Lung (tissue), 12 donors: Measurements from ENCODE around the gene DMPK. TPM values are rescaled to one million over a fixed set of nuclear protein-coding genes. Genes with fewer than 3 reads are reported as not detected.

Source experiments
- ATAC-seq: fragments of 200-7000 bp; cut with Tn5 transposase; one replicate; pipeline ENCODE4 v1.9.1; 2020; ENCODE audit warnings: moderate number of reproducible peaks; ENCODE audit not compliant: insufficient read depth, low FRiP score
- DNase-seq, 3 donors: peaks; one replicate each; pipeline ENCODE4 v3.0.0-alpha.2; 2013 to 2017
- H3K27ac ChIP-seq, 2 donors: one replicate each; pipeline ENCODE4 v1.5.1; 2013; ENCODE audit warnings: mild to moderate bottlenecking in 2 of 2, moderate library complexity in 2 of 2, control low read depth in 1 of 2, inconsistent platforms in 1 of 2, low read depth in 1 of 2, low read length in 1 of 2
- H3K27me3 ChIP-seq, 3 donors: one replicate each; pipeline ENCODE4 v1.5.1; 2013; ENCODE audit warnings: low read length in 2 of 3; ENCODE audit not compliant: control insufficient read depth in 3 of 3, insufficient read depth in 3 of 3
- H3K36me3 ChIP-seq, 4 donors: one replicate each; pipeline ENCODE4 v1.5.1; 2013; ENCODE audit warnings: low read length in 4 of 4, mild to moderate bottlenecking in 1 of 4, moderate library complexity in 1 of 4; ENCODE audit not compliant: control insufficient read depth in 4 of 4, insufficient read depth in 4 of 4
- H3K4me1 ChIP-seq, 5 donors: one replicate each; pipeline ENCODE4 v1.5.1; 2013; ENCODE audit warnings: low read length in 5 of 5, mild to moderate bottlenecking in 2 of 5, moderate library complexity in 1 of 5; ENCODE audit not compliant: control insufficient read depth in 5 of 5, insufficient read depth in 5 of 5
- H3K4me3 ChIP-seq: one replicate; pipeline ENCODE4 v1.5.1; 2013; ENCODE audit warnings: mild to moderate bottlenecking, control low read depth, moderate library complexity
- H3K9ac ChIP-seq, 2 donors: one replicate each; pipeline ENCODE4 v1.5.1; 2013; ENCODE audit warnings: low read length in 2 of 2, control low read depth in 1 of 2; ENCODE audit not compliant: insufficient read depth in 1 of 2
- H3K9me3 ChIP-seq, 4 donors: one replicate each; pipeline ENCODE4 v1.5.1; 2013; ENCODE audit warnings: low read length in 3 of 4, mild to moderate bottlenecking in 1 of 4, moderate library complexity in 1 of 4; ENCODE audit not compliant: control insufficient read depth in 4 of 4, insufficient read depth in 3 of 4
- CTCF ChIP-seq: IDR thresholded peaks from 2 replicates; pipeline ENCODE4 v1.5.1; 2012; ENCODE audit warnings: mild to moderate bottlenecking; ENCODE audit errors: control extremely low read depth, extremely low read depth
- WGBS, 2 donors: extraction: QIAGEN DNeasy Blood & Tissue Kit; methylation state at CpG; one replicate each; pipeline ENCODE4 v1.1.7; 2013; 5-methylcytosine and 5-hydroxymethylcytosine counted together
- polyA plus RNA-seq, 2 donors: library from polyadenylated mRNA; stranded (reverse); fragments of 200-250 nt; gene quantifications; one replicate each; pipeline ENCODE4 v1.2.1, GENCODE V29; 2013
- total RNA-seq, 2 donors: library from RNA; depleted of rRNA in 1 of 2; stranded (reverse); fragments of >200 nt in 1 of 2; gene quantifications; one replicate each; pipeline ENCODE4 v1.2.1, GENCODE V29; 2014 to 2021
- donor health status: control.
- donor health status: control.
- donor health status: Bipolar disorder and iron deficiency.
- donor health status: healthy.
- donor health status: DM: yes; HTN: yes; CAD: no.

DMPK gene
- total and polyA plus RNA-seq, 4 donors = 32.4 to 70.4 (median 40.4) TPM

DNA sequence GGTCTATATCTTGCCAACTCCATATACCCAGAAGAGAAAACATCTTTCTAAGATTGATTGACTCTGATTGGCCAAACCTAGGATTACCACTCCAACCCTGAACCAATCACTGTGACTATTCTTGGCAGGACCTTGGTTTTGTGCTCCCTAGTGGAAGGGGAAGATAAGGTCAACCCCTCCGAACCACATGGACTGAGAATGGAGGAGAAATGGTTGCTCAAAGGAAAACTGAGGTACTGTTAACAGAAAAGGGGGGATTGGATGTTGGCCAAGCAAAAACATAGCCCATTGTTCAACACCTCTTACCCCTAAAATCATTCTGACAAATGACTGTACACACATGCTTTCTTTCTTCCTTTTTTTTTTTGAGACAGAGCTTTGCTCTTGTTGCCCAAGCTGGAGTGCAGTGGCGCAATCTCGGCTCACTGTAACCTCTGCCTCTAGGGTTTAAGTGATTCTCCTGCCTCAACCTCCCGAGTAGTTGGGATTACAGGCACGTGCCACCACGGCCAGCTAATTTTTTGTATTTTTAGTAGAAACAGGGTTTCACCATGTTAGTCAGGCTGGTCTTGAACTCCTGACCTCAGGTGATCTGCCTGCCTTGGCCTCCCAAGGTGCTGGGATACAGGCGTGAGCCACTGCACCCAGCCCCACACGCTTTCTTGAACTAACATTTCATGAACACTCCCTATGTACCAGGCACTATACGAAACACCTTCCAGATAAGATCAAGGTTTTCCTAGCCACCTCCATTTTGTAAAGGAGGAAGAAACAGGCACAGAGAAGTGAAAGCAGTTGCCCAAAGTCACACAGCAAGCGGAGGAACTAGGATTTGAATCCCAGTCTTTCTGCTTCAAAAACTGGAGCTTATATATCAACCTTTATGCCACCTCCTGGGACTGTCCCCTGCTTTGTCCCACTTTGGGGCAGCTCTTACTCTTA lies 42.5 kb downstream of the DMPK start:
- Histone ChIP-seq H3K4me1 (no peaks in the 10 kb centered on the region), H3K36me3 (no peaks in the 10 kb centered on the region), H3K27ac (no peak overlapping the region), H3K9ac (no peak overlapping the region), H3K4me3 (no peak overlapping the region), H3K27me3 (no peaks in the 10 kb centered on the region), H3K9me3 (no peaks in the 10 kb centered on the region)
- no peak for DNase-seq
- no peak for ATAC-seq
- TF ChIP-seq CTCF = no peak
- 60 to 75% methylated on average over 10 of the region's 10 CpGs for WGBS, 2 donors

DNA sequence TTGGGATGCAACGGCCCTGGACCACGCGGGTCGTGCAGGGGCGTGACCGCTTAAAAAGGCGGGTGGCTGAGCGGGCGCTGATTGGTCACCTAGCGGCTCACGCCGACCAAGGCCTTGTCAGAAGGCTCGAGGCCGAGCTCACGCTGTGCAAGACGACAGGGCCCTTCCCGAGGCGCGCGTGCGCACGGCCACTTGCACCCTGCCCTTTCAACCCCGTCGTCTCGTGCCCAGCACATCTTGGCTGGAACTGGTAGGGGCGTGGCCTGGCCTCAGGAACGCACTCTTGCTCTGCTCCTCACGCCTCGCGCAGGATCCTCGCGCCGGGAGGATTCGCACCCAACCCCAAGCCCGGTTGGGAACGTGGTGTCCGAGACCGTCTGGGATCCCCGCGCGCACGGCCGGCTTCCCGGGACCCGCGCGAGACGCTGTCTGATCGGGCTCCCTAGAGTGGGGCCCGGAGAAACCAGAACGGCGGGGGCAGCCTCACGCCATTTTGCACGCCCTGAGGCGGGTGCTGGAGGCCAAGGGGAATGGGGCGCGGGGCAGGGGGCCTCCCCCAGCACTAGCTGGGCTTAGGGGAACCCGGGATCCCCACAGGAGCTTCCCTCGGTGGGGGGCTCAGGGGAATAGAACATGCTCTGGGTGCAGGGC lies 49.0 kb downstream of the DMPK start, which contains the start of gene MEIOSIN:
MEIOSIN (plus strand) TSS at position 280 of the 651 bp plus-strand sequence. CDS start 1,938 bp downstream, outside the sequence.
- Histone ChIP-seq H3K36me3 (no peaks in the 10 kb centered on the region), H3K4me1 (peaks cover 0 to 11% (median 0%) of the 10 kb centered on the region in 5 donors), H3K9ac (no peak within 1 kb of the TSS), H3K27me3 (no peaks in the 10 kb centered on the region), H3K9me3 (no peaks in the 10 kb centered on the region), H3K27ac (no peak within 1 kb of the TSS), H3K4me3 (no peak within 1 kb of the TSS)
- WGBS, 2 donors = 92 to 95% methylated on average over 59 of the region's 59 CpGs
- no peak for ATAC-seq
- no peak for DNase-seq
- no peak for TF ChIP-seq CTCF

DNA sequence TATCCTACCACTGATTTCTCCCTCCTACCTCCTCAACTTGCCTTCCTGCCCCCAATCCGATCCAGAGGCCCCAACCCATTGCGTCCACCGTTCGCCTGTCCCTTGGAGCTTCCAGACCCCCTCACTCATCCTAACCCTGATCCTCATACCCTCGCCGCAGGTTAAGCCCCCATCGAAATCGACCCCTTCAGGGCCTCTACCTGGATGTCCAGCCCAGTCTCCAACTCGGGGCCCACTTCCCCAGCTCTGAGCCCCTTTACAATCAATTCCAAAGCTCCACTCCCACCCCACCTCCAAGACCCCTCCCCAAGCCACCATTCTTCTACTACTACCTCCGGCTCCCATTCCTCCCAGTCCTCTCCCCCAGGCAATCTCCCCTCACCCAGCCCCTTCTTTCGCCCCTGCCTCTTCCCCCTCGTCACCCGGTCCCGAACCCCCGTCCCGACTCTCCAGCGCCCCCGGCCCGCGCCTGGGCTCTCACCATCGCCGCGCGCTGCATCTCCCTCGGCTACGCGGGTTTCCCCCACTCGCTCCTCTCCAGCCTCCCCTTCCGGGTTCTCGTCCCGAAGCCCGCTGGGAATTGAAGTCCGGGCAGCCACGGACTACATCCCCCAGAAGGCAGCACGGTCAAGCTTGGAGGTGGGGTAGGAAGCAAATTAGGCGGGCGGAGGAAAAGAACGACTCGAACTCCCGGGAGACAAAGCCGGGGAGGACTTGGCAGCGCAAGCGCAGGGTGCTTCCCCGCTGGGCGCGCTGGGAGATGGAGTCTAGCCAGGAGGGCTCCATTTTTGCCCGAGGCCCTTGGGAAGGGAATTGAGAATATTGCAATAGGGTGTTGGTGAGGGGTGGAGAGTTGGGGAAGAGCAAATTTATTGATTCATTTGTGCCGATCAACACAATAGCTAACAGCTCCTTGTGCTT lies 51.7 kb downstream of the DMPK start, which contains the start of gene FBXO46:
FBXO46 (minus strand) TSS at position 529 of the 921 bp plus-strand sequence. CDS start 17,401 bp downstream, outside the sequence.
- peak within 1 kb of the TSS; percentile 47 to 56 for H3K9ac ChIP-seq
- 1 to 2% methylated on average over 48 of the region's 48 CpGs for WGBS, 2 donors
- peak; percentile 99 for ATAC-seq
- peaks cover 0 to 11% (median 0%) of the 10 kb centered on the region in 5 donors for H3K4me1 ChIP-seq
- H3K4me3 ChIP-seq = peak within 1 kb of the TSS; percentile 81
- no peaks in the 10 kb centered on the region for H3K27me3 ChIP-seq
- H3K27ac ChIP-seq = peak within 1 kb of the TSS; percentile 22 to 52
- no peaks in the 10 kb centered on the region for H3K36me3 ChIP-seq
- peak; percentile 99 for DNase-seq
- H3K9me3 ChIP-seq = no peaks in the 10 kb centered on the region
- no peak for TF ChIP-seq CTCF
